HG03432 (cell line): ENCODE measurements around the gene ACHE.

Experiments used
- ATAC-seq: cut with Tn5 transposase; IDR thresholded peaks from one replicate; pipeline ENCODE4 v1.9.1; 2021; ENCODE audit warnings: mild to moderate bottlenecking, moderate library complexity; ENCODE audit not compliant: unreplicated experiment

Gene ACHE

GRCh38 chr7:100886142-100886935 is 9.3 kb downstream of the ACHE start:
- ATAC-seq, result no peak

- ATAC-seq, result no peak
These were observed 10.1 kb downstream of the ACHE start for GRCh38 chr7:100885440-100886141.

- ATAC-seq, result no peak
These were observed 10.8 kb downstream of the ACHE start for GRCh38 chr7:100884736-100885439.

GRCh38 chr7:100882785-100883526 is 12.7 kb downstream of the ACHE start:
- ATAC-seq, result no peak

- ATAC-seq, result no peak
These were observed 13.5 kb downstream of the ACHE start for GRCh38 chr7:100882201-100882600.

- ATAC-seq, result no peak
These were observed 14.6 kb downstream of the ACHE start for GRCh38 chr7:100881136-100881535.

- ATAC-seq, result no peak
These were observed 15.0 kb downstream of the ACHE start for GRCh38 chr7:100880645-100881044.

- no peak for ATAC-seq
These were observed 15.9 kb downstream of the ACHE start for GRCh38 chr7:100879685-100880261.

- ATAC-seq, result no peak
These were observed 17.0 kb downstream of the ACHE start for GRCh38 chr7:100878685-100879084.

- no peak for ATAC-seq
These were observed 17.7 kb downstream of the ACHE start for GRCh38 chr7:100878013-100878412.

GRCh38 chr7:100875356-100875751 is 20.3 kb downstream of the ACHE start:
- peak; percentile 35 for ATAC-seq

GRCh38 chr7:100874577-100875355 is 20.9 kb downstream of the ACHE start, which contains the start of gene SRRT:
SRRT (plus strand) TSS chr7:100875103; CDS start chr7:100875591, 488 bp downstream.
- ATAC-seq, result peak; percentile 90

- ATAC-seq, result no peak
These were observed 21.4 kb downstream of the ACHE start for GRCh38 chr7:100874300-100874576.

- no peak for ATAC-seq
These were observed 21.9 kb downstream of the ACHE start for GRCh38 chr7:100873599-100874299.

GRCh38 chr7:100867776-100868485 is 27.8 kb downstream of the ACHE start:
- peak; percentile 10 for ATAC-seq

- peak; percentile 43 for ATAC-seq
These were observed 28.5 kb downstream of the ACHE start, which contains the start of gene TRIP6 for GRCh38 chr7:100867040-100867775. TRIP6 (plus strand) TSS chr7:100867387; CDS start chr7:100867498, 111 bp downstream.

- no peak for ATAC-seq
These were observed 29.0 kb downstream of the ACHE start for GRCh38 chr7:100866729-100867039.
